ENCODE measurements around the gene SLX4IP. TPM values are rescaled to one million over a fixed set of nuclear protein-coding genes. Genes with fewer than 3 reads are reported as not detected.
A peak's percentile ranks its signal among the peaks of the same experiment; 100 is the strongest.

SLX4IP gene
- total and polyA plus RNA-seq, 8 donors, result 1.00 to 4.6 (median 2.6) TPM

DNA sequence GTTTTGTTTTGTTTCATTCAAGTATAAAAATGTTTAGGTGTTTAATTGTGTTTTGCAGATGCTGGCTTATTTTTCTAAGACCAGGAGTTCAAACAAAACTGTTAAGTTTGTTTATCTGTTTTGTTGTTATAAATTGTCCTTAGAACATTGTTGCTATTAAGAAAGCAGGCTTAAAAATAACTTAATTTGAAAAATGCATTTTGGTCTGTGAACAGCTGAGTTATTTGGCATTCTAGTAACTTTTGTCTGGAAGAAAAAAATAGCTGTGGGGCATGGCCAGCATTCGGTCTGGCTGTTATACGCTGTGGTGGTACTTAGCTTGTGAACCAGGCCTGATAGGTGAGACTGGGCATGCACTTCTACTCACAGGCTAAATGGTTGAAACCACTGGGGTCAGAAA lies 37.8 kb downstream of the SLX4IP start:
- no peaks in the 10 kb centered on the region for H3K9me3 ChIP-seq
- peak overlapping the region in 2 of 5 donors; percentile 5 to 16 for H3K27ac ChIP-seq
- intact Hi-C loops (cut with DNase I; ENCODE audit: low total_unique reads), result no loop called here
- peaks cover 3 to 46% (median 19%) of the 10 kb centered on the region in 4 donors for H3K4me1 ChIP-seq
- no peak for DNase-seq
- no peaks in the 10 kb centered on the region for H3K27me3 ChIP-seq
- no peak overlapping the region for H3K4me3 ChIP-seq
- 71 to 86% (median 80%) methylated on average over 2 of the region's 2 CpGs for WGBS, 5 donors
- no peaks in the 10 kb centered on the region for H3K36me3 ChIP-seq
- TF ChIP-seq POLR2AphosphoS5 (IDR thresholded peaks at IDR 0.05), result no peak
- TF ChIP-seq EP300 (IDR thresholded peaks at IDR 0.05), result no peak
- no peak for TF ChIP-seq CTCF (IDR thresholded peaks at IDR 0.05)
- no peak for TF ChIP-seq POLR2A (IDR thresholded peaks at IDR 0.05)

GRCh38 chr20:10474606-10475184 lies 39.6 kb downstream of the SLX4IP start:
- H3K36me3 ChIP-seq, result no peaks in the 10 kb centered on the region
- no peak overlapping the region for H3K4me3 ChIP-seq
- 71 to 80% (median 75%) methylated on average over 11 of the region's 11 CpGs for WGBS, 5 donors
- H3K4me1 ChIP-seq, result peaks cover 0 to 29% (median 6%) of the 10 kb centered on the region in 4 donors
- no peaks in the 10 kb centered on the region for H3K27me3 ChIP-seq
- TF ChIP-seq CTCF (IDR thresholded peaks at IDR 0.05) (no peak), POLR2AphosphoS5 (IDR thresholded peaks at IDR 0.05) (no peak), EP300 (IDR thresholded peaks at IDR 0.05) (no peak), POLR2A (IDR thresholded peaks at IDR 0.05) (no peak)
- peak in 1 of 2 donors; percentile 20 for DNase-seq
- intact Hi-C loops (cut with DNase I; ENCODE audit: low total_unique reads), result no loop called here
- H3K27ac ChIP-seq, result peak overlapping the region in 4 of 5 donors; percentile 16 to 53 (median 48)
- H3K9me3 ChIP-seq, result no peaks in the 10 kb centered on the region

GRCh38 chr20:10475225-10475624 lies 40.1 kb downstream of the SLX4IP start:
- WGBS, 5 donors, result 73 to 94% (median 87%) methylated on average over 2 of the region's 2 CpGs
- peaks cover 0 to 23% (median 4%) of the 10 kb centered on the region in 4 donors for H3K4me1 ChIP-seq
- no peaks in the 10 kb centered on the region for H3K27me3 ChIP-seq
- no peaks in the 10 kb centered on the region for H3K36me3 ChIP-seq
- intact Hi-C loops (cut with DNase I; ENCODE audit: low total_unique reads), result no loop called here
- no peak for DNase-seq
- TF ChIP-seq CTCF (IDR thresholded peaks at IDR 0.05) (no peak), POLR2AphosphoS5 (IDR thresholded peaks at IDR 0.05) (no peak), POLR2A (IDR thresholded peaks at IDR 0.05) (no peak), EP300 (IDR thresholded peaks at IDR 0.05) (no peak)
- no peak overlapping the region for H3K4me3 ChIP-seq
- H3K27ac ChIP-seq, result peak overlapping the region in 4 of 5 donors; percentile 16 to 53 (median 48)
- H3K9me3 ChIP-seq, result no peaks in the 10 kb centered on the region

GRCh38 chr20:10476319-10476724 lies 41.2 kb downstream of the SLX4IP start:
- Histone ChIP-seq H3K27ac (no peak overlapping the region), H3K36me3 (no peaks in the 10 kb centered on the region), H3K27me3 (no peaks in the 10 kb centered on the region), H3K4me1 (peaks cover 0 to 22% (median 4%) of the 10 kb centered on the region in 4 donors), H3K9me3 (no peaks in the 10 kb centered on the region), H3K4me3 (no peak overlapping the region)
- DNase-seq, result peak in 1 of 2 donors; percentile 27
- WGBS, 5 donors, result 77 to 86% (median 83%) methylated on average over 3 of the region's 3 CpGs
- TF ChIP-seq CTCF (IDR thresholded peaks at IDR 0.05) (no peak), POLR2A (IDR thresholded peaks at IDR 0.05) (no peak), POLR2AphosphoS5 (IDR thresholded peaks at IDR 0.05) (no peak), EP300 (IDR thresholded peaks at IDR 0.05) (no peak)
- intact Hi-C loops (cut with DNase I; ENCODE audit: low total_unique reads), result no loop called here
